ENCODE results near the gene TP53. TPM values are rescaled to one million over a fixed set of nuclear protein-coding genes. Genes with fewer than 3 reads are reported as not detected.
"Not testable (repeated sequence)": the region's sequence is repeated elsewhere in the genome, so short reads cannot be mapped to it uniquely, and the experiment has no call there.

Gene TP53
- total and polyA plus RNA-seq, 2 of the 4 experiments (the other 2 are of a cell fraction): 31.2 to 48.5 TPM

GRCh38 chr17:7626307-7626706 is 61.0 kb downstream of the TP53 start:
- Histone ChIP-seq H2BK5ac (ENCODE audit: low read depth, low read length, poor library complexity, severe bottlenecking) (no peak overlapping the region), H3K9me1 (ENCODE audit: insufficient read depth, low read length) (no peaks in the 10 kb centered on the region), H2BK20ac (ENCODE audit: low read depth, low read length) (no peak overlapping the region), H3K4me3 (ENCODE audit: insufficient read depth, low read depth, low read length) (no peak overlapping the region), H3K36me3 (ENCODE audit: control insufficient read depth, insufficient read depth, low read length) (peaks cover 4% of the 10 kb centered on the region), H3K4ac (ENCODE audit: low read depth, low read length) (no peak overlapping the region), H3K4me1 (ENCODE audit: control insufficient read depth, insufficient read depth, low read length) (peaks cover 4% of the 10 kb centered on the region; the same call in 1 of the 2 replicates), H3K79me1 (ENCODE audit: low read depth in 1 of 2, low read length in 2 of 2) (peaks cover 6 to 12% of the 10 kb centered on the region in 2 experiments), H3K56ac (ENCODE audit: extremely low read depth, insufficient read depth, low read length) (no peak overlapping the region), H4K91ac (ENCODE audit: insufficient read depth, low read depth, low read length) (no peak overlapping the region), H4K20me1 (ENCODE audit: insufficient read depth, low read length) (no peaks in the 10 kb centered on the region), H3K9ac (ENCODE audit: low read depth, low read length) (peak overlapping the region; percentile 98; the same call in 1 of the 2 replicates), H3K9me3 (ENCODE audit: control insufficient read depth, insufficient read depth, low read length) (no peaks in the 10 kb centered on the region), H4K5ac (ENCODE audit: low read depth, low read length) (no peak overlapping the region), H2BK15ac (ENCODE audit: low read depth, low read length) (no peak overlapping the region), H3K23ac (ENCODE audit: low read depth, low read length) (0 out of 2 replicates have a peak overlapping the region, but pooled peaks have one; percentile 1), H3K4me2 (ENCODE audit: low read depth, low read length) (peak overlapping the region; percentile 91; the same call in 1 of the 2 replicates), H2AK5ac (ENCODE audit: low read depth, low read length) (peak overlapping the region; percentile 2; the same call in 1 of the 2 replicates), H2BK120ac (ENCODE audit: low read depth, low read length) (no peak overlapping the region), H3K14ac (replicated peaks; ENCODE audit: low read depth, low read length) (no peak overlapping the region; the same call in 1 of the 2 replicates), H2AK9ac (replicated peaks; ENCODE audit: low read depth, low read length, poor library complexity) (no peak overlapping the region), H3K27me3 (ENCODE audit: control insufficient read depth, insufficient read depth, low read length) (no peaks in the 10 kb centered on the region), H3K27ac (ENCODE audit: insufficient read depth, low read length) (no peak overlapping the region), H2AFZ (replicated peaks; ENCODE audit: low read length, poor library complexity) (no peak overlapping the region), H3K18ac (ENCODE audit: low read depth, low read length) (no peak overlapping the region), H4K8ac (ENCODE audit: low read depth in 2 of 2, low read length in 2 of 2) (no peak overlapping the region)
- TF ChIP-seq MXI1 (IDR thresholded peaks at IDR 0.05; ENCODE audit: borderline replicate concordance, low read depth, low read length): no peak
- TF ChIP-seq, protein P1, sequence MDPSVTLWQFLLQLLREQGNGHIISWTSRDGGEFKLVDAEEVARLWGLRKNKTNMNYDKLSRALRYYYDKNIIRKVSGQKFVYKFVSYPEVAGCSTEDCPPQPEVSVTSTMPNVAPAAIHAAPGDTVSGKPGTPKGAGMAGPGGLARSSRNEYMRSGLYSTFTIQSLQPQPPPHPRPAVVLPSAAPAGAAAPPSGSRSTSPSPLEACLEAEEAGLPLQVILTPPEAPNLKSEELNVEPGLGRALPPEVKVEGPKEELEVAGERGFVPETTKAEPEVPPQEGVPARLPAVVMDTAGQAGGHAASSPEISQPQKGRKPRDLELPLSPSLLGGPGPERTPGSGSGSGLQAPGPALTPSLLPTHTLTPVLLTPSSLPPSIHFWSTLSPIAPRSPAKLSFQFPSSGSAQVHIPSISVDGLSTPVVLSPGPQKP (IDR thresholded peaks at IDR 0.05; ENCODE audit: borderline replicate concordance, low read depth, low read length): no peak
- no peak for TF ChIP-seq RCOR1 (IDR thresholded peaks at IDR 0.05; ENCODE audit: insufficient replicate concordance, low read length)
- TF ChIP-seq CHD1 (IDR thresholded peaks at IDR 0.05; ENCODE audit: low read depth, low read length): no peak
- CTCF ChIA-PET: interaction anchor here (0.7 kb wide), 1 partner anchor 61 kb away, joined by 3 read pairs; the partner anchor contains the start of gene TP53
- WGBS, 2 experiments (ENCODE audit: extremely low coverage in 2 of 2, insufficient read length in 1 of 2): 94% methylated on average over 4 of the region's 7 CpGs; no CpG with 5 or more reads in 1 of the 2 experiments
- DNase-seq: no peak
- POLR2A ChIA-PET (ENCODE audit: unreplicated experiment): no interaction called here
- intact Hi-C loops (cut with micrococcal nuclease) (no loop called here), dilution Hi-C loops (cut with HindIII; ENCODE audit: low sequenced_read_pairs, unreplicated experiment) (no loop called here), in situ Hi-C loops (cut with MboI; ENCODE audit: low sequenced_read_pairs) (no loop called here)
- ATAC-seq (ENCODE audit: low read depth): no peak
- no TSS peak for BruUV-seq (replicated peaks)

- H3K4me1 ChIP-seq (ENCODE audit: control insufficient read depth, insufficient read depth, low read length); DNase-seq; H3K9me1 ChIP-seq (ENCODE audit: insufficient read depth, low read length); H3K18ac ChIP-seq (ENCODE audit: low read depth, low read length); H3K36me3 ChIP-seq (ENCODE audit: control insufficient read depth, insufficient read depth, low read length); H2AFZ ChIP-seq (replicated peaks; ENCODE audit: low read length, poor library complexity); CTCF ChIA-PET; H2AK9ac ChIP-seq (replicated peaks; ENCODE audit: low read depth, low read length, poor library complexity); H3K9ac ChIP-seq (ENCODE audit: low read depth, low read length); H3K4me2 ChIP-seq (ENCODE audit: low read depth, low read length); H4K91ac ChIP-seq (ENCODE audit: insufficient read depth, low read depth, low read length); H3K27me3 ChIP-seq (ENCODE audit: control insufficient read depth, insufficient read depth, low read length); BruUV-seq (replicated peaks); H2BK20ac ChIP-seq (ENCODE audit: low read depth, low read length); H2BK5ac ChIP-seq (ENCODE audit: low read depth, low read length, poor library complexity, severe bottlenecking); H2AK5ac ChIP-seq (ENCODE audit: low read depth, low read length); H3K23ac ChIP-seq (ENCODE audit: low read depth, low read length); H3K4ac ChIP-seq (ENCODE audit: low read depth, low read length); H3K27ac ChIP-seq (ENCODE audit: insufficient read depth, low read length); H3K4me3 ChIP-seq (ENCODE audit: insufficient read depth, low read depth, low read length); POLR2A ChIA-PET (ENCODE audit: unreplicated experiment); H4K20me1 ChIP-seq (ENCODE audit: insufficient read depth, low read length); ATAC-seq (ENCODE audit: low read depth); H3K9me3 ChIP-seq (ENCODE audit: control insufficient read depth, insufficient read depth, low read length); H4K5ac ChIP-seq (ENCODE audit: low read depth, low read length); in situ Hi-C loops (cut with MboI; ENCODE audit: low sequenced_read_pairs); intact Hi-C loops (cut with micrococcal nuclease); H4K8ac ChIP-seq (ENCODE audit: low read depth in 2 of 2, low read length in 2 of 2); H2BK120ac ChIP-seq (ENCODE audit: low read depth, low read length); H2BK15ac ChIP-seq (ENCODE audit: low read depth, low read length); H3K14ac ChIP-seq (replicated peaks; ENCODE audit: low read depth, low read length); H3K56ac ChIP-seq (ENCODE audit: extremely low read depth, insufficient read depth, low read length); dilution Hi-C loops (cut with HindIII; ENCODE audit: low sequenced_read_pairs, unreplicated experiment): not testable (repeated sequence)
- 98% methylated on average over 16 of the region's 16 CpGs; no CpG with 5 or more reads in 1 of the 2 experiments for WGBS, 2 experiments (ENCODE audit: extremely low coverage in 2 of 2, insufficient read length in 1 of 2)
- peaks cover 6 to 12% of the 10 kb centered on the region in 2 experiments for H3K79me1 ChIP-seq (ENCODE audit: low read depth in 1 of 2, low read length in 2 of 2)
Measured at GRCh38 chr17:7625749-7626148, 61.5 kb downstream of the TP53 start.
